ACHN (cell line): Measurements from ENCODE around the gene ZSCAN10.

Experiments
- DNase-seq: peaks from one replicate; pipeline ENCODE4 v3.0.0-alpha.2; 2015
- in situ Hi-C: cut with HindIII; loops from 2 replicates; pipeline ENCODE4 v1.10.0; 2017; ENCODE audit warnings: low sequenced_read_pairs, low pct_ligation_motif_present, low pct_unique_long_range_greater_than_20kb

Gene ZSCAN10

DNA sequence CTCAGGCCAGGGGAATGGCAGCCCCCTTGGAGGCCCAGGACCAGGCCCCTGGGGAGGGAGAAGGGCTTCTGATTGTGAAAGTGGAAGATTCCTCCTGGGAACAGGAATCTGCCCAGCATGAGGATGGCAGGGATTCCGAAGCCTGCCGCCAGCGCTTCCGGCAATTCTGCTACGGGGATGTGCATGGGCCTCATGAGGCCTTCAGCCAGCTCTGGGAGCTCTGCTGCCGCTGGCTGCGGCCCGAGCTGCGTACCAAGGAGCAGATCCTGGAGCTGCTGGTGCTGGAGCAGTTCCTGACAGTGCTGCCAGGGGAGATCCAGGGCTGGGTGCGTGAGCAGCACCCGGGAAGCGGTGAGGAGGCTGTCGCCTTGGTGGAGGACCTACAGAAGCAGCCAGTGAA is 38.2 kb upstream of the ZSCAN10 start:
- in situ Hi-C loops, result no loop called here
- no peak for DNase-seq

DNA sequence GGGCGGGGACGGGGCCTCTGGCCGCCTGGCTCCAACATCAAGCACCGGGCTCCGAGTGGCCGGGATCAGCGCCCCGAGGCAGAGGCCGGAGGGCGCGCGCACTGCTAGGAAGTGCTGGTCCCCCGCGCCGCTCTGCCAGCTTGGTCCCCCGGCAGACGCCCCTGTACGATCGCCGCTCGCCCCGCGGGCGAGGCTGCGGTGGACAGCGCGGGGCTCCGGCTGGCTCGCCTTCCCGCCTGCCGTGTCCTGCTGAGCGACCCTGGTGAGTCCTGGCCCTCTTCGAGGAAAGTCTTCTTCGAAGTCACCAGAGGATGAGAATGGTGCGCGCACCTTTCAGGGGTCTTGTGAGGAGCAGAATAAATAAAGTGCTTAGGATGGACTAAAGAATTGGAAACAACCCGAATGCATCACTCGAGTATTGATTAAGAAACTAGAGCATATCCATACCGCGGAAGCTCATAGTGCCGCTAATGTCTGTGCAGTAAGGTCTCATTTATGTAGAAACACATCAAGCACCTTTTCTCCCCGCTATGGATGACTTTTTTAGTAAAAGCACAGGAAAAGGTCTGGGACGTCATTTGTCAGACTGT is 36.1 kb upstream of the ZSCAN10 start:
- in situ Hi-C loops, result no loop called here
- no peak for DNase-seq

DNA sequence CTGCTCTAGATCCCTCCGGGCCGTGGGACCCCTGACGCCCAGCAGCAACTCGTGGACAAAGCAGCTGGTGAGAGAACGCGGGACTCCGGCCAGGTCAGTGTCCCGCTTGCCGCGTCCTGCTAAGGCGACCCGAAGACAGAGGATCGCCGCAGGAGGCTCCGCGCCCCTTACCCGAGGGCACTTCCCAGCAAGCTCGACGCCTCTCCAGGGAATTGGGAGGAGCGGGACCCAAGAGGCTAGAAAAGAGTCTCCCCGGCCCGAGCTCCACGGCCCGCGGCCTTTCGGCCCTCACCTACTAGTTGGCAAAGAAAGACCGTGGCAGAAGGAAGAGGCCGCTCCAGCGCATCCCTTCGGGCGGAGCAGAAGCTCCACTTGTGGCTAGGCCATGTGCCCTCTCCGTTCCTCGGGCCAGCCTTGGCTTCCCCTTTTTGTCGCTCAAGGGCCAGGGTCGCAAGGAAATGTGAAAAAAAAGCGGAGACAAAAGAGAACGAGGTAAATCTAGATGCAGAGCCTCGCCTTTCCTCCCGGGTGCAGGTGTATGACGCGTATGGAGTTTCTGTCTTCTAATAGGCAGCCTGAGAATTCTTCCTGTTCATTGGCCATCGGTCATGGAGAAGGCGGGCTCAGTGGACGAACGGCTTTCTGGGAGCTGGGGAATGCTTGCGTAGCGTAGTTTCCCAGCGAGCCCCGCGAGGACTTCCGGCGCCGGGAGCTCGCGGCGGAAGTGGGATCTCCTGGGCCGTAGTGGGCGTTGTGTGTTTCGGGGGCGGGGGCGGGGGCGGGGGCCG is 35.4 kb upstream of the ZSCAN10 start, which contains the start of gene ZNF213:
Gene ZNF213 (plus strand): TSS at position 692 of the 788 bp plus-strand sequence. CDS start 2,252 bp downstream, outside the sequence.
- in situ Hi-C loops, result no loop called here
- peak; percentile 99 for DNase-seq

DNA sequence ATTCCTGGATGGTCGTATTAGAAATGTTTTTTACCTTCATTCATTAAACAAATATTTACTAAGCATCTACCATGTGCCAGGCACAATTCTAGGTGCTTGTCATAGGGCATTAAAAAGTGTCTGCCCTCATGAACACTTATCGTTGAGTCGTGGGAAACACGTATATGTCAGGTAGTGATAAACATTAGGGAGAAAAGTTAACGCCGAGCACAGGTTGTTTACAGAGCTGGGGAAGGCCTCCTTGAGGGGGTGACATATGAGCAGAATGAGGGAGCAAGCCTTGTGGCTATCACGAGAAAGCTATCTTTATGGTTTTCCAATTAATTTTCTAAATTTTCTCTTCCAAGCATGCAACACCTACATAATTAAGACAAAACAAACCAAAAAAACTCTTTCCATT is 34.8 kb upstream of the ZSCAN10 start:
- in situ Hi-C loops, result no loop called here
- DNase-seq, result no peak

DNA sequence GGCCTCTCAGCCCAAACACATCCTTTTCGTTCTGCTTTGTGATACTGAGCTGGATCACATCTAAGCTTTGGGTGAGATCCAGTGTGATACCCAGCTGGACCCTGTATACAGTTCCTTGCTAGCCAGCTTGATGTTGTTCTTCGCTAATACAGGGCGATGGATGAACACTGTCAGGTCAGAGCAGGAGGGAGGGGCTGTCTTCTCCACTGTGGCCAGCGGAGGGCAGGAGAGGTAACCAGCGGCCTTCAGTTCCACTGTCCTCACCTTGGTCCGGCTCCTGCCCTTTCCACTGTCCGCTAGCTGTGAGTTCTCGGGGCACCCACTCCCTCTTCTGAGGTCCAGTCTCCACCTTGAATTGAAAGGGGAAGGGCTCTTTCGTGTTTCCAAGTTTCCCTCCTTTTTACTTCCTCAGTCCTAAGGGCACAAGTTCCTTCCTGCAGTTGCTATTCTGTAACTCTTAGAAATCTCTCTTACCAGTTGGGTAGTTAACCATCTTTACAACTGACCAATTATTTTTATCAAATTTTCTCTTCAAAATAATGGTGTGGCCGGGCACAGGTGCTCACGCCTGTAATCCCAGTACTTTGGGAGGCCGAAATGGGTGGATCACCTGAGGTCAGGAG is 32.8 kb upstream of the ZSCAN10 start:
- peak; percentile 71 for DNase-seq
- in situ Hi-C loops, result no loop called here

DNA sequence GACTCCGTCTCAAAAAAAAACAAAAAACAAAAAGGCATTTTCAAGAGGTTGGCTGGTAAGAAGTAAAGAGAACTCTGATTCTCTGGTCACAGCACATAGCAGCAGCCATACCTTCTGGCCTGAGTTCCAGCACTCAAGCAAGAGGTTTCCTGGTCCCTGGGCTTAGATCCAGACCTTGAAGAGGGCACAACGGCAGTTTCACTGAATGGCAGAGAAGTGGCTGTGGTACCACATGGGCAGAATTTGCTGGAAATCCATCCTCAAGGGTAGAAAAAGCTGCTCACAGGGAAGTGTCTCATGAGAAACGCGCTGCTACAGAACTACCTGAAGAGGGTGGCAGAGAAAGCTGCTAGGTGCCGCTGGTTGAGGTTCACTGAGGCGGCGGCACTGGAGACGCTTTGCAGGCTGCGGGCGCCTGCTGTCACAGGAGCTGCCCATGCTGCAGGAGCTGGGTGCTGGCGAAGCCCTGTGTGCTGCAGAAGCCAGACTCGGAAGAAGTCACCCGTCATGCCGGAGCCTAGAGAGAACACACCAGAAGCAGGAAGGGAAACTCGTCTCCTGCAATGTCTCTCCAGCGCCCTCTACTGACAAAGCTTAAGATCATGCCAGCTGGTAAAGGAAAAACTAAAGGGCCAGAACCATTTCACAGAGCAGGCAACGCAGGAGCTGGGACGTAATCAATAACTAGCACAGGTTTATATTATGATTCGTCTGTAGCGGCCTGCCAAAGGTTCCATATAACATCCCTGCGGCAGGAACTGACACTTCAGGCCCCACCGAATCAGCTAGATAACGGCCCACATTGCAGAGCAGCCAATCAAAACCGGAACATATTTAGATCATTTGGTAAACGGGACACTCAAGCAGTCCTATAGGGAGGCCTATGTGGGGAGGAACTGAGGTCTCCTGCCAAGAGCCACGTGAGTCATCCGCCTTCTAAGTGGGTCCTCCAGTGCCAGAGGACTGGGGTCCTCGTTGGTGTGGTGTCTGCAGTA is 30.3 kb upstream of the ZSCAN10 start:
- in situ Hi-C loops, result no loop called here
- peak; percentile 88 for DNase-seq

DNA sequence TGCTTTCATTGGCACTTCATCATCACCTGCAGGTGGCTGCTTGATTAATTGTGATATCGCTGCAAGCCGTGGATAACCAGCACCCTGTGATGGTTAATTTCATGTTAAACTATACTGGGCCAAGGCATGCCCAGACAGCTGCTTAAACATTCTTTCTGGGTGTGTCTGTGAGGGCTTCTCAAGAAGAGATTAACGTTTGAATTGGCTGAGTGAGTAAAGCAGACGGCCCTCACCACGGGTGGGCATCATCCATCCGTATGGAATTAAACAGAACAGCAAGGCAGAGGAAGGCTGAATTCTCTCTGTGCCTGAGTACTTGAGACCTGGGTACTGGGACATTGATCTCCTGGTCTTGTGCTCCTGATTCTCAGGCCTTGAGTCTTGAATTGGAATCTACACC is 28.7 kb upstream of the ZSCAN10 start:
- in situ Hi-C loops, result no loop called here
- no peak for DNase-seq

DNA sequence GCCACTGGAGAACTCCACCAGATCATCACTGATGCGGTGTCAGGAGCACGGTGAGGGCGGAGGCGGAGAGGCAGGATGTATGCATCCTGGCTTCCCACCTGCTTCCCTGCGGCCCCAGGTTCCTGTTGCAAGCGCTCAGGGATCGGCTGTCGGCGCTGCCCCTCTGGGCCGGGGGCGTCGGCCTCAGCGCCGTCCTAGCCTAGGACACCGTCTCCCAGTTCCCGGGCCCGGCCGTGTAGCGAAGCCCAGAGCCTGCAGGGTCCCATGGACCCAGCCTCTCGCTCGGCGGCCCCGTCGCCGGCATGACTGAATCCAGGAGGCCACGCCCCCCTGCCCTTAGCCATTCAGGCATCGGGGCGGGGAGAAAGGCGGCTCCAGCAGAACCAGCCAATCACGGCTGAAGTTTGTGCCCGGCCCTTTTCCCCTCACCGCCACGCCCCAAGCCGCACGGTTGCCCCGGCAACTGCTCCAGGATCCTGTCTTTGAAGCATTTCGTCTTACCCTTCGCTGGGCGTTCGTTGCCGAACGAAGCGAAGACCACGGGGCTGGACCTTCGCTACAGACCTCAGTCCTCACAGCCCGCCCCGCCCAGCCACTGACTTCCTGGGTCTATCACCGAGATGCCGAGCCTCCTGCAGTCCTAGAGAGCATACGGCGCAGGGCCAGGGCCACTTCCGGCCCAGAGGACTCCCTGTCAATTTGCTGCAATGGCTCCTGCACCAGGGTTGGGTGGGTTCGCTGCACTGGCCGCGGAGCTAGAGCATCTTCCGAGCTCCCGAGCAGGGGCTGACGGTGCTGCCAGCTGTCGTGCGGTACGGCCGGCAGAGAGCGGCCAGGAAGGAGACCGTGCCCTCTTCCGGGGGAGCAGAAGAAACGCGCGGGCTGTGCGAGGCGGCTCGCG is 25.1 kb upstream of the ZSCAN10 start:
- in situ Hi-C loops, result no loop called here
- DNase-seq, result peak; percentile 96

DNA sequence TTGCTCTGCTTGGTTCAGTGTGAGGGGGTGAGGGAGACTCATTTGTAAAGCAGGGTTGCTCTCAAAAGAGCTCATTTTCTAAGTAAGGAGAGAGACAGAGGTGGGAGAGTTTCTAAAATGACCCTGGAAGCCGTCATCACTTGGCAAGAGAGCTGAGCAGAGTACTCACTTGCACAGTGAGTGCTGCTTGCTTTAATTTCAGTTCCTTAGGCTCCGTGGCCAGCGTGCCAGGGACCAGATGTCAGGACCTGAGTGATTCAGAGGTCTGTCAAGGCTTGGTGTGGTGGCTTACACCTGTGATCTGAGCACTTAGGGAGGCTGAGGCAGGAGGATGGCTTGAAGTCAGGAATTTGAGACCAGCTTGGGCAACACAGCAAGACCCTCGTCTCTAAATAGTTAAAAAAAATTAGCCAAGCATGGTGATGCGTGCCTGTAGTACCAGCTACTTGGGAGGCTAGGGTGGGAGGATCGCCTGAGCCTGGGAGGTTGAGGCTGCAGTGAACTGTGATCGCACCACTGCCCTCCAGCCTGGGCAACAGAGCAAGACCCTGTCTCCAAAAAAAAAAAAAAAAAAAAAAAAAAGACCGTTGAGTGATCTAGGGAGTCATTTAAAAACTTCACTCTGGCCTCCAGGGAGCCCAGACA is 24.0 kb upstream of the ZSCAN10 start:
- DNase-seq, result no peak
- in situ Hi-C loops, result no loop called here

DNA sequence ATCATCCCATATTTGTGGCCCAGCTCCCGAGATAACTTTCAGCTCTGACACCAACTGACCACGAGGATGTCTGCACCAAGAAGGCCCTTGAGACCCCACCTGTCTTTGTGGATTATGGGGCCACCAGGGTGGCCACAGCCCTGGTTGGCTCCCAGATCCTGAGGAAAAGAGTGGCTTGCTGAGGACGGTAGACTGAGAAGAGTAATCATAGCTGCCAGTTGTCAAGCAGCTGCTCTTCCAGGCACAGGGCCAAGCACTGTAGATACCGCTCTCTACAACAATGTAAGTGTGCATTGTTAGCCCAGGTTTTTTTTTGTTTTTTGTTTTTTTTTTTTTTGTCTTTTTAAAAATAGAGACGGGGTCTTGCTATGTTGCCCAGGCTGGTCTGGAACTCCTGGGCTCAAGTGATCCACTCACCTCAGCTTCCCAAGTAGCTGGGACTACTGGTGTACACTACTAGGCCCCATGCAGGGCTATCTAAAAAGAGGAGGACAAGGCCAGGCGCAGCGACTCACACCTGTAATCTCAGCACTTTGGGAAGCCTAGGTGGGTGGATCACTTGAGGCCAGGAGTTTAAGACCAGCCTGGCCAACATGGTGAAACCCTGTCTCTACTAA is 22.9 kb upstream of the ZSCAN10 start:
- no peak for DNase-seq
- in situ Hi-C loops, result no loop called here

DNA sequence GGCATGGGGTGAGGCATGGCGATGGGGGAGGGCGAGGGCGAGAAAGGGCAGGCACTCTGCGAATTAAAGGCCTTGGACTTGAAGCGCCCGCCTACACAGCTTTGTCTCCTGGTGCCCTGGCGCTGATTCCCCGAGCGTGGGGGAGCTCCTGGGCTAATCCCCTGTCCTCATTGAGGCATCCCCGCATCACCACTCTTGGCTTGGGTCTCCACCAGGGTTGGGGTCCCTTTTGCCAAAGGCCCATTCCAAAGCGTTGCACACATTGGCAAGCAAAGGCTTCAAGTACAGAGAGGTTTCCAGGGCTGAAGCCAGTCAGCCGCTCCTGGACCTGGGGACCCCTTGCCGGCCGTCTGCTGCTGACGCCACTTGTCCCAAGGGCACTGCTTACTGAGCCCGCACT is 21.3 kb upstream of the ZSCAN10 start:
- in situ Hi-C loops, result no loop called here

DNA sequence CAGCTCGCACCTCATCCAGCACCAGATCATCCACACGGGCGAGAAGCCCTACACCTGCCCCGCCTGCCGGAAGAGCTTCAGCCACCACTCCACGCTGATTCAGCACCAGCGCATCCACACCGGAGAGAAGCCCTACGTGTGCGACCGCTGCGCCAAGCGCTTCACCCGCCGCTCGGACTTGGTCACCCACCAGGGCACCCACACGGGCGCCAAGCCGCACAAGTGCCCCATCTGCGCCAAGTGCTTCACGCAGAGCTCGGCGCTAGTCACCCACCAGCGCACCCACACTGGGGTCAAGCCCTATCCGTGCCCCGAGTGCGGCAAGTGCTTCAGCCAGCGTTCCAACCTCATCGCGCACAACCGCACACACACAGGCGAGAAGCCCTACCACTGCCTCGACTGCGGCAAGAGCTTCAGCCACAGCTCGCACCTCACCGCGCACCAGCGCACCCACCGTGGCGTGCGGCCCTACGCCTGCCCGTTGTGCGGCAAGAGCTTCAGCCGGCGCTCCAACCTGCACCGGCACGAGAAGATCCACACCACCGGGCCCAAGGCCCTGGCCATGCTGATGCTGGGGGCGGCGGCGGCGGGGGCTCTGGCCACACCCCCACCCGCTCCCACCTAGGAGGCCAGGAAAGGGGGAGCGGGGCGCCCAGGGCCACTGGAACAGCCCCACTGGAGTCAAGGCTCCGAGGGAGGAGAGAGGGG is 20.8 kb upstream of the ZSCAN10 start:
- in situ Hi-C loops, result no loop called here
- DNase-seq, result no peak

More for the DNA sequence above, 21.3 kb upstream of the ZSCAN10 start:
- DNase-seq, result no peak

DNA sequence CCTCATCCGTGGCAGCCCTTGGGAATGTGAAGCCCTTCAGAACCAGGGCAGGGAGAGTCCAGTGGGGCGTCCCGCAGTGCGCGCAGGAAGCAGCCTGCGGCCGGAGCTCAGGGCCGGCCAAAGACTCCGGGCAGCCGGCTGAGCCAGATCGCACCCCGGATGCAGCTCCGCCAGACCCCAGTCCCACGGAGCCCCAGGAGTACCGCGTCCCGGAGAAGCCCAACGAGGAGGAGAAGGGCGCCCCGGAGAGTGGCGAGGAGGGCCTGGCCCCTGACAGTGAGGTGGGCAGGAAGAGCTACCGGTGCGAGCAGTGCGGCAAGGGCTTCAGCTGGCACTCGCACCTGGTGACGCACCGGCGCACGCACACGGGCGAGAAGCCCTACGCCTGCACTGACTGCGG is 20.2 kb upstream of the ZSCAN10 start:
- DNase-seq, result no peak
- in situ Hi-C loops, result no loop called here

DNA sequence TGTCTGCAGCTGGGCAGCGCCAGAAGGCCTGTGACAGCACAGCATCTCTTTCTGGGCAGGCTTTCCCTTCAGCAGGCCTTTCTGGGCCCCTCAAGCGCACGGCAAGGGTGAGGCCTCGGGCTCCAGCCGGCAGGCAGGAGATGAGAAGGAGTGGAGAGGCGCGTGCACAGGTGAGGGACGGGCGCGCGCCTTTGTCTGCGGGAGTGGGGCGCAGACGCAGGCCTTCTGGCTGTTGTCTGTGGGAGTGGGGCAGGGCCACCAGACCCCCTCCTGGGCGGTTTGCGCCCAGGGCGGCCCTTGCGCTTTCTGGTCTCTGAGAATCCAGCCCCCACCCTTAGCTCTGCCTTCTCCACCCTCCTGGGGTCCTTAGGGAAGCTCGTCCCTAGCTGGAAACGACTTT is 19.8 kb upstream of the ZSCAN10 start:
- DNase-seq, result no peak
- in situ Hi-C loops, result no loop called here

DNA sequence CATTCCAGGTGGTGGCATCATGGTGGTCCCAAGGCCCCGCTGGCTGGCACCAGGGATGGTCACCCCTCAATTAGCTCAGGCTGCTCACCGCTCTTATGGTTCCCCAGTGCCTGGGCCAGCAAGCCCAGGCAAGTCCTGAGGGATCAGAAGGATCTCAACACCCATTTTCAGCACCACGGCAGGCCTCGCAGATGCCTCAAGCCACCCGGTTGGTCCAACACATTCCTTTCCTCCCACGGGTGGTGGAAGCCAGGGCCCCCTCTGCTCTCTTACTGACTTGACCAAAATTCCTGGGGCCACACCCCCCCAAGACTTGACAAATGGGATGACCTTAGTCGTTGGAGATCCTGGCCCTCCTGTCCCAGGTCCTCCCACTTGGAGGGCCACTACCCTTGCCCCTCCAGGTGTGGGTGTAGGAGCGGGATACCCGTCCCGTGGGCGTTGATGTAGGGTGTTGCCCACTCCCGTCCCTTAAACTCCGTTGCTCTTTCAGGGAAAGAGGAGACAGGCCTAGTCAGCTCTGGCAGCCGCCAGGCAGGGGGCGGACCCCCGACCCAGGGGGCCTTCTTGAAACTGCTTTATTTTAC is 19.2 kb upstream of the ZSCAN10 start:
- no peak for DNase-seq
- in situ Hi-C loops, result no loop called here

DNA sequence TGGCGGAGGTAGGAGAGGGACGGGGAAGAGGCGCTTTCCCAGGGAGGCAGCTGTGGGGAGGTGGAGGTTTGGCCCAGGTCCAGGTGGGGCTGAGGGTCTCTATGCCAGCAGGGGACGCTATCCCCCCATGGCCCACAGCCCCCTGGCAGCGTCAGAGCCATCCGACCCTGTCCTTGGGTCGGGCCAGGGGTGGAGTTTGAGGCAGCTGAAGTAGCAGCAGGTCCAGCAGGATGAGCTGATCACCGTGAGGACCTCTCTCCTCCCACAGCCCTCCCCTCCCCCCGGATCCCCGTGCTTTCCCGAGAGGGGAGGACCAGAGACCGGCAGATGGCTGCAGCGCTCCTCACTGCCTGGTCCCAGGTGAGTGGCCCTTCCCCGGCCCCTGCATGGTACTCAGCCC is 16.5 kb upstream of the ZSCAN10 start:
- in situ Hi-C loops, result no loop called here
- no peak for DNase-seq
